Loucy (cell line): ENCODE results near the gene KCNC4.

ENCODE experiments used
- H2AFZ ChIP-seq: fragments of 200-600 bp; sonication (generic); 2 replicates; pipeline ENCODE4 v1.6.0; 2016; ENCODE audit warnings: antibody characterized with exemption, mild to moderate bottlenecking, low read length, moderate library complexity
- H3F3A ChIP-seq: fragments of 200-600 bp; 2 replicates; pipeline ENCODE4 v1.6.0; 2016; ENCODE audit warnings: antibody characterized with exemption, low read depth, mild to moderate bottlenecking
- H3K27me3 ChIP-seq: fragments of 200-600 bp; sonication (generic); 2 replicates; pipeline ENCODE4 v1.6.1; 2014; ENCODE audit warnings: low read length, mild to moderate bottlenecking; ENCODE audit not compliant: insufficient read depth, poor library complexity, severe bottlenecking
- H3K36me3 ChIP-seq: fragments of 200-600 bp; sonication (generic); 2 replicates; pipeline ENCODE4 v1.6.1; 2016; ENCODE audit warnings: low read length; ENCODE audit not compliant: insufficient read depth
- H3K4me1 ChIP-seq: fragments of 200-600 bp; sonication (generic); 2 replicates; pipeline ENCODE4 v1.5.1; 2014; ENCODE audit warnings: low read length, mild to moderate bottlenecking; ENCODE audit not compliant: insufficient read depth, poor library complexity, severe bottlenecking
- H3K4me2 ChIP-seq: fragments of 200-600 bp; sonication (generic); 2 replicates; pipeline ENCODE4 v1.6.0; 2014; ENCODE audit warnings: antibody characterized with exemption, low read length, low read depth, mild to moderate bottlenecking; ENCODE audit not compliant: poor library complexity, severe bottlenecking
- H3K4me3 ChIP-seq: fragments of 200-600 bp; sonication (generic); 2 replicates; pipeline ENCODE4 v1.5.1; 2014; ENCODE audit warnings: low read length, mild to moderate bottlenecking, mixed read lengths; ENCODE audit not compliant: poor library complexity, severe bottlenecking
- H3K79me2 ChIP-seq: fragments of 200-600 bp; sonication (generic); 2 replicates; pipeline ENCODE4 v1.6.1; 2014; ENCODE audit warnings: low read length; ENCODE audit not compliant: insufficient read depth
- H3K9ac ChIP-seq: fragments of 200-600 bp; sonication (generic); 2 replicates; pipeline ENCODE4 v1.6.0; 2014; ENCODE audit warnings: mild to moderate bottlenecking, low read depth, low read length, moderate library complexity; ENCODE audit not compliant: poor library complexity, severe bottlenecking
- H3K9me2 ChIP-seq: fragments of 200-600 bp; sonication (generic); replicated peaks from 2 replicates; pipeline ENCODE4 v1.6.1; 2016; ENCODE audit warnings: low read depth, low read length, mixed read lengths
- H3K9me3 ChIP-seq: fragments of 200-600 bp; sonication (generic); 2 replicates; pipeline ENCODE4 v1.6.1; 2014; ENCODE audit warnings: mild to moderate bottlenecking, antibody characterized with exemption, low read length, low read depth; ENCODE audit not compliant: insufficient read depth
- H4K20me1 ChIP-seq: fragments of 200-600 bp; sonication (generic); 2 replicates; pipeline ENCODE4 v1.6.0; 2014; ENCODE audit warnings: antibody characterized with exemption, low read length, mild to moderate bottlenecking; ENCODE audit not compliant: insufficient read depth, poor library complexity, severe bottlenecking
- CTCF ChIP-seq: fragments of 200-600 bp; sonication (generic); conservative IDR thresholded peaks from 2 replicates; pipeline ENCODE4 v1.5.1; 2014; ENCODE audit warnings: mild to moderate bottlenecking, antibody characterized with exemption, low read length
- EZH2phosphoT487 ChIP-seq: fragments of 200-600 bp; IDR thresholded peaks from 2 replicates; pipeline ENCODE4 v1.6.1; 2018; ENCODE audit warnings: antibody characterized with exemption, mild to moderate bottlenecking, moderate library complexity, borderline replicate concordance

KCNC4 gene

GRCh38 chr1:110223581-110223980 lies 13.5 kb downstream of the KCNC4 start:
- TF ChIP-seq CTCF, result no peak
- TF ChIP-seq EZH2phosphoT487, result no peak
- H3K9me3 ChIP-seq, result no peaks in the 10 kb centered on the region
- H3K27me3 ChIP-seq, result no peaks in the 10 kb centered on the region
- H3K9ac ChIP-seq, result no peak overlapping the region
- H2AFZ ChIP-seq, result no peak overlapping the region
- H4K20me1 ChIP-seq, result no peaks in the 10 kb centered on the region
- no peaks in the 10 kb centered on the region for H3F3A ChIP-seq
- H3K4me1 ChIP-seq, result no peaks in the 10 kb centered on the region
- no peaks in the 10 kb centered on the region for H3K79me2 ChIP-seq
- H3K9me2 ChIP-seq, result no peaks in the 10 kb centered on the region
- H3K4me2 ChIP-seq, result no peak overlapping the region
- H3K36me3 ChIP-seq, result no peaks in the 10 kb centered on the region; the same call in 1 of the 2 replicates
- H3K4me3 ChIP-seq, result no peak overlapping the region

GRCh38 chr1:110224240-110224995 lies 14.3 kb downstream of the KCNC4 start:
- no peaks in the 10 kb centered on the region for H4K20me1 ChIP-seq
- no peak overlapping the region for H3K9ac ChIP-seq
- TF ChIP-seq CTCF, result no peak
- TF ChIP-seq EZH2phosphoT487, result no peak
- no peaks in the 10 kb centered on the region for H3K27me3 ChIP-seq
- no peaks in the 10 kb centered on the region for H3K9me2 ChIP-seq
- no peaks in the 10 kb centered on the region for H3K4me1 ChIP-seq
- H2AFZ ChIP-seq, result no peak overlapping the region
- no peaks in the 10 kb centered on the region for H3K9me3 ChIP-seq
- H3F3A ChIP-seq, result no peaks in the 10 kb centered on the region
- H3K4me2 ChIP-seq, result no peak overlapping the region
- no peaks in the 10 kb centered on the region; the same call in 1 of the 2 replicates for H3K36me3 ChIP-seq
- no peak overlapping the region for H3K4me3 ChIP-seq
- no peaks in the 10 kb centered on the region for H3K79me2 ChIP-seq

GRCh38 chr1:110225212-110225611 lies 15.1 kb downstream of the KCNC4 start:
- H2AFZ ChIP-seq, result no peak overlapping the region
- H3K9ac ChIP-seq, result no peak overlapping the region
- H3K9me2 ChIP-seq, result no peaks in the 10 kb centered on the region
- H3K4me2 ChIP-seq, result no peak overlapping the region
- no peak overlapping the region for H3K4me3 ChIP-seq
- no peaks in the 10 kb centered on the region for H3K4me1 ChIP-seq
- H3K9me3 ChIP-seq, result no peaks in the 10 kb centered on the region
- H3K36me3 ChIP-seq, result no peaks in the 10 kb centered on the region; the same call in 1 of the 2 replicates
- H4K20me1 ChIP-seq, result no peaks in the 10 kb centered on the region
- TF ChIP-seq EZH2phosphoT487, result no peak
- no peak for TF ChIP-seq CTCF
- no peaks in the 10 kb centered on the region for H3K27me3 ChIP-seq
- H3K79me2 ChIP-seq, result no peaks in the 10 kb centered on the region
- no peaks in the 10 kb centered on the region for H3F3A ChIP-seq
